K562 (cell line): Measurements from ENCODE around the gene FAM120C. TPM values are rescaled to one million over a fixed set of nuclear protein-coding genes. Genes with fewer than 3 reads are reported as not detected.

Source experiments
- ATAC-seq: fragments of 200-7000 bp; cut with Tn5 transposase; 3 replicates; pipeline ENCODE4 v1.9.1; 2020; ENCODE audit warnings: moderate library complexity
- BruUV-seq: library from RNA; stranded (reverse); fragments of 400-500 nt; replicated peaks from 2 replicates; lab custom pipeline; 2021; lab: Mats Ljungman, UMichigan
- CTCF ChIA-PET: fragments of 300-600 bp; formaldehyde crosslinking; extraction: SDS; loops from one replicate; lab custom pipeline; 2021; ENCODE audit warnings: low intra/inter-chr PET ratio; lab: Yijun Ruan, JAX
- POLR2A ChIA-PET: fragments of 300-600, 350-650 bp; sonication (Branson Sonifier 250); formaldehyde crosslinking; extraction: SDS; loops from one replicate; lab custom pipeline; 2021; ENCODE audit warnings: antibody characterized with exemption, inconsistent platforms; lab: Yijun Ruan, JAX
- DNase-seq, 4 experiments: peaks; one replicate each; pipeline versions ENCODE4 v3.0.0 to v3.0.0-alpha.2; 2011 to 2018; ENCODE audit warnings: low spot score in 3 of 4, mixed read lengths in 3 of 4; ENCODE audit errors: extremely low read depth in 1 of 4
- FAIRE-seq: peaks from 2 replicates; lab custom pipeline; 2011; peaks lifted over from hg19 to GRCh38; lab: Jason Lieb, UNC
- H2AFZ ChIP-seq: 2 replicates; pipeline ENCODE4 v1.6.0; 2011; ENCODE audit warnings: low read depth, low read length, control low read depth, inconsistent platforms
- H3K27ac ChIP-seq: fragments of 200-600 bp; 3 replicates; pipeline ENCODE4 v1.8.0; 2011; ENCODE audit warnings: low read depth, mild to moderate bottlenecking, control low read depth, inconsistent platforms, low read length, moderate library complexity, mixed read lengths; ENCODE audit errors: extremely low read depth
- H3K27me3 ChIP-seq, 2 experiments: fragments of 300-600 bp in 1 of 2; 2 replicates in 1 of 2; 3 replicates in 1 of 2; pipeline versions ENCODE4 v1.6.0 to v1.8.0; 2011; ENCODE audit warnings: inconsistent platforms in 2 of 2, low read length in 2 of 2, mild to moderate bottlenecking in 1 of 2, mixed read lengths in 1 of 2, moderate library complexity in 1 of 2; ENCODE audit not compliant: control insufficient read depth in 2 of 2, insufficient read depth in 2 of 2
- H3K36me3 ChIP-seq: fragments of 300-600 bp; 3 replicates; pipeline ENCODE4 v1.8.0; 2011; ENCODE audit warnings: mild to moderate bottlenecking, low read length, inconsistent platforms; ENCODE audit not compliant: control insufficient read depth, insufficient read depth
- H3K4me1 ChIP-seq, 2 experiments: fragments of 200-600 bp in 1 of 2; replicated peaks in 1 of 2; 2 replicates in 1 of 2; 3 replicates in 1 of 2; pipeline versions ENCODE4 v1.5.1 to v1.8.0; 2011; ENCODE audit warnings: inconsistent platforms in 2 of 2, low read length in 2 of 2, mild to moderate bottlenecking in 1 of 2, mixed read lengths in 1 of 2, moderate library complexity in 1 of 2; ENCODE audit not compliant: control insufficient read depth in 2 of 2, insufficient read depth in 2 of 2
- H3K4me2 ChIP-seq: 2 replicates; pipeline ENCODE4 v1.6.1; 2011; ENCODE audit warnings: low read length, control low read depth, inconsistent platforms, mixed read lengths; ENCODE audit not compliant: insufficient read depth
- H3K4me3 ChIP-seq: fragments of 200-600 bp; sonication (generic), shearing (Covaris generic); 2 replicates; pipeline ENCODE4 v1.5.1; 2016; ENCODE audit warnings: control low read depth, inconsistent platforms
- H3K79me2 ChIP-seq: fragments of 200-600 bp; 3 replicates; pipeline ENCODE4 v1.8.0; 2011; ENCODE audit warnings: low read length, inconsistent platforms; ENCODE audit not compliant: control insufficient read depth, insufficient read depth
- H3K9ac ChIP-seq, 2 experiments: 2 replicates each; pipeline versions ENCODE4 v1.6.0 to v1.6.1; 2011; ENCODE audit warnings: low read depth in 2 of 2, low read length in 2 of 2, control low read depth in 1 of 2, inconsistent platforms in 1 of 2, mild to moderate bottlenecking in 1 of 2, mixed read lengths in 1 of 2; ENCODE audit not compliant: insufficient read depth in 1 of 2
- H3K9me1 ChIP-seq: one replicate; pipeline ENCODE4 v1.6.0; 2011; ENCODE audit warnings: inconsistent platforms, mild to moderate bottlenecking, low read length, moderate library complexity; ENCODE audit not compliant: control insufficient read depth, insufficient read depth
- H3K9me3 ChIP-seq: replicated peaks from 2 replicates; pipeline ENCODE4 v1.5.1; 2011; ENCODE audit warnings: low read depth, low read length, inconsistent platforms; ENCODE audit not compliant: control insufficient read depth, insufficient read depth
- H4K20me1 ChIP-seq: replicated peaks from 2 replicates; pipeline ENCODE4 v1.6.1; 2011; ENCODE audit warnings: low read length, inconsistent platforms, mixed read lengths; ENCODE audit not compliant: control insufficient read depth, insufficient read depth
- CCAR2 ChIP-seq: fragments of 200-400 bp; formaldehyde crosslinking; IDR thresholded peaks from 2 replicates; pipeline ENCODE4 v1.6.1; 2017; ENCODE audit warnings: mild to moderate bottlenecking, low read depth, low read length
- CTCF ChIP-seq, 3 experiments: IDR thresholded peaks in 2 of 3; conservative IDR thresholded peaks in 1 of 3; 2 replicates each; pipeline ENCODE4 v1.5.1; 2011 to 2012; ENCODE audit warnings: low read length in 3 of 3, mild to moderate bottlenecking in 3 of 3, control low read depth in 2 of 3, improper control_type of control experiment in 1 of 3, inconsistent platforms in 1 of 3, low read depth in 1 of 3, mixed read lengths in 1 of 3, moderate library complexity in 1 of 3; ENCODE audit not compliant: insufficient read depth in 2 of 3
- E2F6 ChIP-seq, 2 experiments: IDR thresholded peaks; 2 replicates each; pipeline ENCODE4 v1.6.1; 2011; ENCODE audit warnings: borderline replicate concordance in 1 of 2, control low read depth in 1 of 2, low read depth in 1 of 2, low read length in 1 of 2, mild to moderate bottlenecking in 1 of 2, mixed read lengths in 1 of 2, moderate library complexity in 1 of 2; ENCODE audit not compliant: insufficient read depth in 1 of 2, insufficient read length in 1 of 2, poor library complexity in 1 of 2, severe bottlenecking in 1 of 2; ENCODE audit errors: extremely low read depth in 1 of 2
- HNRNPH1 ChIP-seq: fragments of 200-400 bp; formaldehyde crosslinking; optimal IDR thresholded peaks from 2 replicates; pipeline ENCODE3; 2017; ENCODE audit warnings: low read depth, mild to moderate bottlenecking, low read length, moderate library complexity
- KAT7 ChIP-seq: sonication (generic); formaldehyde crosslinking; IDR thresholded peaks from 2 replicates; pipeline ENCODE4 v1.8.0; 2022; ENCODE audit warnings: missing genetic modification reagents, mild to moderate bottlenecking, borderline replicate concordance
- MTA1 ChIP-seq: fragments of 450-650 bp; IDR thresholded peaks from 2 replicates; pipeline ENCODE4 v1.6.1; 2017; ENCODE audit warnings: borderline replicate concordance
- PML ChIP-seq: IDR thresholded peaks from 2 replicates; pipeline ENCODE4 v1.6.1; 2012; ENCODE audit warnings: low read length, inconsistent platforms
- TGIF2 ChIP-seq: sonication (generic); formaldehyde crosslinking; IDR thresholded peaks from 2 replicates; pipeline ENCODE4 v1.8.1; 2022; ENCODE audit warnings: mild to moderate bottlenecking, missing genetic modification reagents, moderate library complexity
- WGBS: fragments of 100-300 bp; shearing (Covaris generic); methylation state at CpG from one replicate; pipeline ENCODE4 v1.1.6; 2016; ENCODE audit warnings: low coverage, mixed read lengths; ENCODE audit not compliant: insufficient coverage; ENCODE audit errors: missing lambda C conversion rate; 5-methylcytosine and 5-hydroxymethylcytosine counted together
- in situ Hi-C: fragments of 300-500 bp; cut with MboI; formaldehyde crosslinking; loops from 4 replicates; pipeline ENCODE4 v1.15.0; 2018; ENCODE audit warnings: inconsistent platforms, mixed read lengths
- intact Hi-C: fragments of 100-400 bp; cut with micrococcal nuclease; formaldehyde crosslinking; loops from 2 replicates; pipeline ENCODE4 v1.14.2; 2022
- polyA plus RNA-seq, 8 experiments: library from polyadenylated mRNA; depleted of rRNA in 4 of 8; stranded (reverse) in 5 of 8; unstranded in 3 of 8; fragments of >200 nt; fragmentation: Nextera tagmentation in 2 of 8; fragmentation: Illumina TruSeq in 1 of 8; extraction: Ambion mirVana in 2 of 8; extraction: Trizol in 1 of 8; gene quantifications; 2 replicates each; pipeline versions ENCODE4 v1.2.1 to v1.2.3, GENCODE V29; 2011 to 2014; ENCODE audit warnings: inconsistent platforms in 1 of 8, missing spikeins in 1 of 8
- total RNA-seq, 7 experiments: library from RNA; depleted of rRNA in 6 of 7; stranded (reverse); fragments of >200 nt in 6 of 7; fragmentation: Illumina TruSeq in 2 of 7; extraction: Trizol in 2 of 7; gene quantifications; 2 replicates each; pipeline versions ENCODE4 v1.2.1 to v1.2.3, GENCODE V29; 2011 to 2021; ENCODE audit warnings: low replicate concordance in 1 of 7

Gene FAM120C
- total and polyA plus RNA-seq, 9 of the 15 experiments (the other 6 are each of a cell fraction or from before 2014, with no cell fraction given): 0.21 to 6.7 (median 2.1) TPM

- no peaks in the 10 kb centered on the region for H3K9me1 ChIP-seq
- in situ Hi-C loops: no loop called here
- intact Hi-C loops: no loop called here
- no peak for TF ChIP-seq CTCF (IDR thresholded peaks at IDR 0.05 in 2 of 3, conservative IDR thresholded peaks at IDR 0.05 in 1 of 3; ENCODE audit: insufficient read depth in 2 of 3, low read depth in 1 of 3, low read length in 3 of 3)
- H3K4me1 ChIP-seq: no peaks in the 10 kb centered on the region
- H3K27me3 ChIP-seq: no peaks in the 10 kb centered on the region
- H3K79me2 ChIP-seq: no peaks in the 10 kb centered on the region
- DNase-seq (no peak), FAIRE-seq (no peak), ATAC-seq (no peak)
- no TSS peak for BruUV-seq
- WGBS: 10% methylated on average over 4 of the region's 4 CpGs
- CTCF ChIA-PET: no interaction called here
- H3K27ac ChIP-seq: no peak overlapping the region
- H3K9ac ChIP-seq: no peak overlapping the region
- no peaks in the 10 kb centered on the region for H4K20me1 ChIP-seq
- no peak overlapping the region for H3K4me3 ChIP-seq
- no peaks in the 10 kb centered on the region for H3K36me3 ChIP-seq
- H3K4me2 ChIP-seq: no peak overlapping the region
- H2AFZ ChIP-seq: no peak overlapping the region
- H3K9me3 ChIP-seq: no peaks in the 10 kb centered on the region
- POLR2A ChIA-PET: interaction anchor here (0.7 kb wide), 1 partner anchor 8 kb away, joined by 3 read pairs; no protein-coding TSS in a partner anchor
These were observed 47.5 kb upstream of the FAM120C start for GRCh38 chrX:54230435-54231148.

GRCh38 chrX:54223581-54223980, 40.5 kb upstream of the FAM120C start:
- ATAC-seq: no peak
- in situ Hi-C loops: no loop called here
- ChIA-PET POLR2A (interaction anchor here (0.7 kb wide), 1 partner anchor 178 kb away, joined by 3 read pairs; no protein-coding TSS in a partner anchor), CTCF (no interaction called here)
- Histone ChIP-seq H3K9me1 (no peaks in the 10 kb centered on the region), H3K27me3 (no peaks in the 10 kb centered on the region), H2AFZ (no peak overlapping the region), H3K4me1 (no peaks in the 10 kb centered on the region), H3K79me2 (no peaks in the 10 kb centered on the region), H3K9ac (no peak overlapping the region), H4K20me1 (no peaks in the 10 kb centered on the region), H3K4me3 (no peak overlapping the region), H3K27ac (no peak overlapping the region), H3K9me3 (no peaks in the 10 kb centered on the region), H3K36me3 (no peaks in the 10 kb centered on the region), H3K4me2 (no peak overlapping the region)
- WGBS: 0% methylated on average over 1 of the region's 2 CpGs
- DNase-seq: no peak
- no peak for FAIRE-seq
- no TSS peak for BruUV-seq
- intact Hi-C loops: no loop called here
- TF ChIP-seq CCAR2 (no peak), E2F6 (IDR thresholded peaks at IDR 0.05; ENCODE audit: borderline replicate concordance in 1 of 2, extremely low read depth in 1 of 2, insufficient read depth in 1 of 2, insufficient read length in 1 of 2, low read depth in 1 of 2, low read length in 1 of 2, poor library complexity in 1 of 2, severe bottlenecking in 1 of 2) (no peak), MTA1 (no peak), KAT7 (no peak), PML (no peak), TGIF2 (CRISPR knock-in tag) (no peak), HNRNPH1 (no peak)
